ENCODE results near the gene LRP1B.

Gene LRP1B

DNA sequence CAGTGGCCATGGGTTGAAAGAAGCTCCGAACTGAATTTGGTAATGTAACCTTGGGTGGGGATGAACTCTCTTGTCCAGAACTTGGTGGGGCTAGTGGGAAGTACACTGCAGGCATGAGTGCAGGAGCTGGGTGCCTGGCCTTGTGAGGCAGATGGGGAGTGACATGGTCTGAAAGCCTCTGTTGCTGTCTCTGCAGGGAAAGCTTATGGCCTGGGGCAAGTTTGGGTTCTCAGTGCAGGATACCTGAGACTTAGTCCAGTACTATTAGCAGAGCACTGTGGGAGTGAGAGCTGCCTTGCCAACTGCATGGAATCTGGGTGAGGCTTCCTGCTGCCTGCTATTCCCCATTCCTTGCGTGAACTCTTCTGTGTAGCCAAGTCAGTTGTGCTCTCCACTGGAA is 1729.8 kb downstream of the LRP1B start:
- TF ChIP-seq, protein P1, sequence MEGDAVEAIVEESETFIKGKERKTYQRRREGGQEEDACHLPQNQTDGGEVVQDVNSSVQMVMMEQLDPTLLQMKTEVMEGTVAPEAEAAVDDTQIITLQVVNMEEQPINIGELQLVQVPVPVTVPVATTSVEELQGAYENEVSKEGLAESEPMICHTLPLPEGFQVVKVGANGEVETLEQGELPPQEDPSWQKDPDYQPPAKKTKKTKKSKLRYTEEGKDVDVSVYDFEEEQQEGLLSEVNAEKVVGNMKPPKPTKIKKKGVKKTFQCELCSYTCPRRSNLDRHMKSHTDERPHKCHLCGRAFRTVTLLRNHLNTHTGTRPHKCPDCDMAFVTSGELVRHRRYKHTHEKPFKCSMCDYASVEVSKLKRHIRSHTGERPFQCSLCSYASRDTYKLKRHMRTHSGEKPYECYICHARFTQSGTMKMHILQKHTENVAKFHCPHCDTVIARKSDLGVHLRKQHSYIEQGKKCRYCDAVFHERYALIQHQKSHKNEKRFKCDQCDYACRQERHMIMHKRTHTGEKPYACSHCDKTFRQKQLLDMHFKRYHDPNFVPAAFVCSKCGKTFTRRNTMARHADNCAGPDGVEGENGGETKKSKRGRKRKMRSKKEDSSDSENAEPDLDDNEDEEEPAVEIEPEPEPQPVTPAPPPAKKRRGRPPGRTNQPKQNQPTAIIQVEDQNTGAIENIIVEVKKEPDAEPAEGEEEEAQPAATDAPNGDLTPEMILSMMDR (IDR thresholded peaks at IDR 0.05; ENCODE audit: insufficient read depth, low read depth, low read length, missing control alignments) = no peak
- no peak overlapping the region for H3K4me3 ChIP-seq (ENCODE audit: low read length)
- no peak for DNase-seq (ENCODE audit: low read depth)

DNA sequence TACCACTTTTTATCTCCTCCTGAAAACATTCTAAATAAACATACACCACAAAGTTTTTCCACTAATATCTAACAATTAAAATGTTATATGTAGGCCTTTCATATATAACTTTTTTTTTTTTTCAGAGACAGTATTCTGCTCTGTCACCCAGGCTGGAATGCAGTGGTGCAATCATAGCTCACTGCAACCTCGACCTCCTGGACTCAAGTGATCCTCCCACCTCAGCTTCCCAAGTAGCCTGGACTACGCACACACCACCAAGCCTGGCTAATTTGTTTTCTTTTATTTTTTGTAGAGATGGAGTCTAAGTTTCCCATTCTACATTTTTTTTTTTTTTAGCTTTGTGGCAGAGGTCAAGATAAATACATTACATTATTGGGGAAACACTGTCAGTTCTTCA is 1738.0 kb downstream of the LRP1B start:
- TF ChIP-seq, protein P1 (IDR thresholded peaks at IDR 0.05; ENCODE audit: insufficient read depth, low read depth, low read length, missing control alignments) = no peak
- no peak overlapping the region for H3K4me3 ChIP-seq (ENCODE audit: low read length)
- DNase-seq (ENCODE audit: low read depth) = no peak

DNA sequence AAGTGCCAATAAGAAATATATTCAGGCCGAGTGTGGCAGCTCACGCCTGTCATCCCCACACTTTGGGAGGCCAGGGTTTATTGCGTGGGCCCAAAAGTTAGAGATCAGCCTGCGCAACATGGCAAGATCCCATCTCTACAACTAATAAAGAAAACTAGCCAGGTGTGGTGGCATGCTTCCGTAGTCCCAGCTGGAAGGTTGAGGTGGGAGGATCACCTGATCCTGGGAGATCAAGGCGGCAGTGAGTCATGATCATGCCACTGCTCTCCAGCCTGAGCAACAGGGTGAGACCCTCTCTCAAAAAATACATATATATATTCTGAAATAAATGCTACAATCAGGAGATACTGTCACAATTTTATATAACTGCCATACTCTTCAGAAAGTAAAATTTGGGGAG is 1745.9 kb downstream of the LRP1B start:
- H3K4me3 ChIP-seq (ENCODE audit: low read length) = no peak overlapping the region
- TF ChIP-seq, protein P1 (IDR thresholded peaks at IDR 0.05; ENCODE audit: insufficient read depth, low read depth, low read length, missing control alignments) = no peak
- DNase-seq (ENCODE audit: low read depth) = no peak

DNA sequence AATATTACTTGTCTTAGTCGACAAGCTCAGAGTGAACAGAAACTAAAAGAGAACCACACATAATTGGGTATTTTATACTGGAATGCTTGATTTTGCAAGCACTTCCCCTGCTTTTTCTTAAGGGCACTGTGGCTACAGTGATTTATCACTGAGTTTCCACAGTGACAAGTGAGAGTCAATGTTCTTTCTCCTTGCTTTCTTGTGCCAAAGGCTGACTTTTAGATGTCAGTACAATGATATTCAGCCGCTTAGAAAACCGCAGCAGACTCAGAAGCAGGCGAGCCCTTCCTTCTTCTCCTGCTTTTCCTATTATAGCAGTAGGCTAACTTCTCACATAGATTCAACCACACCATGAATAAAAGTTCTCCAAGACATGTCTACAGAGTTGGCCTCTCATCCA is 1747.0 kb downstream of the LRP1B start:
- TF ChIP-seq, protein P1 (IDR thresholded peaks at IDR 0.05; ENCODE audit: insufficient read depth, low read depth, low read length, missing control alignments) = no peak
- H3K4me3 ChIP-seq (ENCODE audit: low read length) = no peak overlapping the region
- no peak for DNase-seq (ENCODE audit: low read depth)

DNA sequence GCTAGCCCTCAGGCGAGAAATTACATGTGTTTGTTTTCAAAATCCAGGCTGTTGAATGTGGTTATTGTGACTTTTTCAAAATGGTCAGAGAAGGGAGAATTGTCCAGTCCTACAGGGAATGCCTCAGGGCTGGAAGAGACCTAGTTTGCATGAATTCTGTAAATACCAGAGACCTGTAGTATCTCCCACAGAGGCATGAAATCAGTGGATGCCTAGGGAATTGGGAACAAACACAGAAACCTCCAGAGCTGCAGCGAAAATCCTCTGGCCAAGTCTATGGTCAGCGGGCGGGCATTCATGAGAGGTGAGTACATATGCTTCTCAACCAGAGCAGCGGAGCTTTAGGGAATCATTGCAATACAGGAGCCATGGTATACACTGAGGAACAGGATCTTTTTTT is 1754.1 kb downstream of the LRP1B start:
- no peak overlapping the region for H3K4me3 ChIP-seq (ENCODE audit: low read length)
- TF ChIP-seq, protein P1 (IDR thresholded peaks at IDR 0.05; ENCODE audit: insufficient read depth, low read depth, low read length, missing control alignments) = no peak
- DNase-seq (ENCODE audit: low read depth) = no peak

DNA sequence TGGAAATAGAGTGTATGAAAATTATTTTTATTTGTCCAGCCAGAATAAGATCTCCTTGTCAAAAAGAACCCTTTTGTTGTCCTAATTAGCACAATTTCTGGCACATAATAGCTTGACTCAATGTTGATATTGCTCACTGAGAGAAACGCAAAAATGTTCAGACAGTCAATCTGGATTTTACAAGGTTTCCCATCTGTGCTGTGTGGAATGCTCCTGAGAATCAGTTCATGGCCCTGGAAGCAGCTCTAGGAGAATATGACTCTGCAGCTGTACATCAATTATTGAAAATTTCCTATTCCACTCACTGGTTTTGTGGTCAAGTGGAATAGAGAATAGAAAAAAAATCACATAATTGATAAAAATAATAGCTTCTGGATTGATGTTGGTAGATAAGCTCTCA is 1767.7 kb downstream of the LRP1B start:
- H3K4me3 ChIP-seq (ENCODE audit: low read length) = no peak overlapping the region
- TF ChIP-seq, protein P1 (IDR thresholded peaks at IDR 0.05; ENCODE audit: insufficient read depth, low read depth, low read length, missing control alignments) = no peak
- no peak for DNase-seq (ENCODE audit: low read depth)

DNA sequence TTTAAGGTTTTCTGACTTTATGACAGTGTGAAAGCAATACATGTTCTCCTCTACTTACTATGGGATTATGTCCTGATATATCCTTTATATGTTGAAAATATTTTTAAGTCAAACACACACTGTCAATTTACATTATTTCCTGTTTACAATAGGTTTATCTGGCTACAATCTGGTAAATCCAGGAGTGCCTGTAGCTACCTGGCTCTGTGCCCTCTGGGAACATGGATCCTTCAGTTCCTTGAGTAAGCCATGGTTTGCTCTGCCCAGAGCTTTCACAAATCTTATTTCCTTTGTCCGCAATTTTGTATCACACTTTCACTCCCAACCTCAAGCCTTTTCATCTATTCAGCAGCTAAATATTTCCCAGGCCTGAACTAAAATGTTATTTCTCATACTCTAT is 1768.5 kb downstream of the LRP1B start:
- H3K4me3 ChIP-seq (ENCODE audit: low read length) = no peak overlapping the region
- TF ChIP-seq, protein P1 (IDR thresholded peaks at IDR 0.05; ENCODE audit: insufficient read depth, low read depth, low read length, missing control alignments) = no peak
- no peak for DNase-seq (ENCODE audit: low read depth)
